ENCODE measurements around the gene OR6N1. TPM values are rescaled to one million over a fixed set of nuclear protein-coding genes. Genes with fewer than 3 reads are reported as not detected.
A peak's percentile ranks its signal among the peaks of the same experiment; 100 is the strongest.

The OR6N1 gene
- total and polyA plus RNA-seq, 9 of the 15 experiments (the other 6 are each of a cell fraction or from before 2014, with no cell fraction given) = 0.01 to 0.07 TPM; not detected in 7

GRCh38 chr1:158819461-158820443 is 47.8 kb upstream of the OR6N1 start (continued):
- TF ChIP-seq, protein P1, sequence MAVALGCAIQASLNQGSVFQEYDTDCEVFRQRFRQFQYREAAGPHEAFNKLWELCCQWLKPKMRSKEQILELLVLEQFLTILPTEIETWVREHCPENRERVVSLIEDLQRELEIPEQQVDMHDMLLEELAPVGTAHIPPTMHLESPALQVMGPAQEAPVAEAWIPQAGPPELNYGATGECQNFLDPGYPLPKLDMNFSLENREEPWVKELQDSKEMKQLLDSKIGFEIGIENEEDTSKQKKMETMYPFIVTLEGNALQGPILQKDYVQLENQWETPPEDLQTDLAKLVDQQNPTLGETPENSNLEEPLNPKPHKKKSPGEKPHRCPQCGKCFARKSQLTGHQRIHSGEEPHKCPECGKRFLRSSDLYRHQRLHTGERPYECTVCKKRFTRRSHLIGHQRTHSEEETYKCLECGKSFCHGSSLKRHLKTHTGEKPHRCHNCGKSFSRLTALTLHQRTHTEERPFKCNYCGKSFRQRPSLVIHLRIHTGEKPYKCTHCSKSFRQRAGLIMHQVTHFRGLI (CRISPR knock-in tag; IDR thresholded peaks at IDR 0.05) = no peak
- TF ChIP-seq ZNF766 (CRISPR knock-in tag; conservative IDR thresholded peaks at IDR 0.05) (peak; percentile 85), ARID3B (CRISPR knock-in tag; IDR thresholded peaks at IDR 0.05; ENCODE audit: borderline replicate concordance) (no peak), ZNF347 (CRISPR knock-in tag; IDR thresholded peaks at IDR 0.05; ENCODE audit: low read depth) (no peak), YY1 (IDR thresholded peaks at IDR 0.05; ENCODE audit: borderline replicate concordance in 1 of 3, control insufficient read depth in 1 of 3, extremely low read depth in 1 of 3, insufficient read depth in 3 of 3, insufficient read length in 1 of 3, insufficient replicate concordance in 2 of 3, low read depth in 1 of 3, low read length in 2 of 3) (no peak), MTF1 (CRISPR knock-in tag; IDR thresholded peaks at IDR 0.05; ENCODE audit: borderline replicate concordance) (no peak), HLTF (IDR thresholded peaks at IDR 0.05) (no peak), PHF21A (IDR thresholded peaks at IDR 0.05; ENCODE audit: borderline replicate concordance, low read depth) (no peak), SMC3 (conservative IDR thresholded peaks at IDR 0.05; ENCODE audit: insufficient read depth, low read depth, low read length) (no peak), GATAD2A (IDR thresholded peaks at IDR 0.05) (0 out of 2 replicates have a peak, but pooled peaks have one; percentile 60), FIP1L1 (IDR thresholded peaks at IDR 0.05; ENCODE audit: low read depth, low read length, poor library complexity, severe bottlenecking) (no peak), MECOM (CRISPR knock-in tag; IDR thresholded peaks at IDR 0.05) (no peak)
- TF ChIP-seq, protein P2, sequence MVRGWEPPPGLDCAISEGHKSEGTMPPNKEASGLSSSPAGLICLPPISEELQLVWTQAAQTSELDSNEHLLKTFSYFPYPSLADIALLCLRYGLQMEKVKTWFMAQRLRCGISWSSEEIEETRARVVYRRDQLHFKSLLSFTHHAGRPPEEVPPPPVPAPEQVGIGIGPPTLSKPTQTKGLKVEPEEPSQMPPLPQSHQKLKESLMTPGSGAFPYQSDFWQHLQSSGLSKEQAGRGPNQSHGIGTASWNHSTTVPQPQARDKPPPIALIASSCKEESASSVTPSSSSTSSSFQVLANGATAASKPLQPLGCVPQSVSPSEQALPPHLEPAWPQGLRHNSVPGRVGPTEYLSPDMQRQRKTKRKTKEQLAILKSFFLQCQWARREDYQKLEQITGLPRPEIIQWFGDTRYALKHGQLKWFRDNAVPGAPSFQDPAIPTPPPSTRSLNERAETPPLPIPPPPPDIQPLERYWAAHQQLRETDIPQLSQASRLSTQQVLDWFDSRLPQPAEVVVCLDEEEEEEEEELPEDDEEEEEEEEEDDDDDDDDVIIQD (CRISPR knock-in tag; IDR thresholded peaks at IDR 0.05) = no peak
- TF ChIP-seq, protein P3, sequence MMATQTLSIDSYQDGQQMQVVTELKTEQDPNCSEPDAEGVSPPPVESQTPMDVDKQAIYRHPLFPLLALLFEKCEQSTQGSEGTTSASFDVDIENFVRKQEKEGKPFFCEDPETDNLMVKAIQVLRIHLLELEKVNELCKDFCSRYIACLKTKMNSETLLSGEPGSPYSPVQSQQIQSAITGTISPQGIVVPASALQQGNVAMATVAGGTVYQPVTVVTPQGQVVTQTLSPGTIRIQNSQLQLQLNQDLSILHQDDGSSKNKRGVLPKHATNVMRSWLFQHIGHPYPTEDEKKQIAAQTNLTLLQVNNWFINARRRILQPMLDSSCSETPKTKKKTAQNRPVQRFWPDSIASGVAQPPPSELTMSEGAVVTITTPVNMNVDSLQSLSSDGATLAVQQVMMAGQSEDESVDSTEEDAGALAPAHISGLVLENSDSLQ (IDR thresholded peaks at IDR 0.05) = peak; percentile 75
- TF ChIP-seq, protein P4, sequence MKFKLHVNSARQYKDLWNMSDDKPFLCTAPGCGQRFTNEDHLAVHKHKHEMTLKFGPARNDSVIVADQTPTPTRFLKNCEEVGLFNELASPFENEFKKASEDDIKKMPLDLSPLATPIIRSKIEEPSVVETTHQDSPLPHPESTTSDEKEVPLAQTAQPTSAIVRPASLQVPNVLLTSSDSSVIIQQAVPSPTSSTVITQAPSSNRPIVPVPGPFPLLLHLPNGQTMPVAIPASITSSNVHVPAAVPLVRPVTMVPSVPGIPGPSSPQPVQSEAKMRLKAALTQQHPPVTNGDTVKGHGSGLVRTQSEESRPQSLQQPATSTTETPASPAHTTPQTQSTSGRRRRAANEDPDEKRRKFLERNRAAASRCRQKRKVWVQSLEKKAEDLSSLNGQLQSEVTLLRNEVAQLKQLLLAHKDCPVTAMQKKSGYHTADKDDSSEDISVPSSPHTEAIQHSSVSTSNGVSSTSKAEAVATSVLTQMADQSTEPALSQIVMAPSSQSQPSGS (CRISPR knock-in tag; IDR thresholded peaks at IDR 0.05) = no peak
- TF ChIP-seq, protein P5, sequence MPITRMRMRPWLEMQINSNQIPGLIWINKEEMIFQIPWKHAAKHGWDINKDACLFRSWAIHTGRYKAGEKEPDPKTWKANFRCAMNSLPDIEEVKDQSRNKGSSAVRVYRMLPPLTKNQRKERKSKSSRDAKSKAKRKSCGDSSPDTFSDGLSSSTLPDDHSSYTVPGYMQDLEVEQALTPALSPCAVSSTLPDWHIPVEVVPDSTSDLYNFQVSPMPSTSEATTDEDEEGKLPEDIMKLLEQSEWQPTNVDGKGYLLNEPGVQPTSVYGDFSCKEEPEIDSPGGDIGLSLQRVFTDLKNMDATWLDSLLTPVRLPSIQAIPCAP (CRISPR knock-in tag; IDR thresholded peaks at IDR 0.05; ENCODE audit: borderline replicate concordance) = no peak

Measured in K562 (cell line).